Liver (tissue), 3 donors: ENCODE results near the gene HAAO.

Source experiments
- EGR1 ChIP-seq, 2 donors: IDR thresholded peaks; 2 replicates each; pipeline ENCODE4 v1.6.1; 2016 to 2018; ENCODE audit warnings: antibody characterized with exemption in 2 of 2, low read depth in 2 of 2
- FOXA1 ChIP-seq: IDR thresholded peaks from 2 replicates; pipeline ENCODE4 v1.6.1; 2016; ENCODE audit warnings: antibody characterized with exemption
- FOXA2 ChIP-seq: IDR thresholded peaks from 2 replicates; pipeline ENCODE4 v1.6.1; 2016; ENCODE audit warnings: antibody characterized with exemption
- GABPA ChIP-seq, 2 donors: IDR thresholded peaks in 1 of 2; conservative IDR thresholded peaks in 1 of 2; 2 replicates each; pipeline ENCODE4 v1.6.1; 2016; ENCODE audit warnings: antibody characterized with exemption in 2 of 2, mild to moderate bottlenecking in 1 of 2, moderate library complexity in 1 of 2
- JUND ChIP-seq, 2 donors: IDR thresholded peaks; 2 replicates each; pipeline ENCODE4 v1.6.1; 2016; ENCODE audit warnings: antibody characterized with exemption in 2 of 2
- NR2F2 ChIP-seq: IDR thresholded peaks from 2 replicates; pipeline ENCODE4 v1.6.1; 2016; ENCODE audit warnings: antibody characterized with exemption
- RAD21 ChIP-seq, 2 donors: IDR thresholded peaks; 2 replicates each; pipeline ENCODE4 v1.6.1; 2016; ENCODE audit warnings: antibody characterized with exemption in 2 of 2, mild to moderate bottlenecking in 2 of 2
- SP1 ChIP-seq: IDR thresholded peaks from 2 replicates; pipeline ENCODE4 v1.6.1; 2018; ENCODE audit warnings: antibody characterized with exemption, mild to moderate bottlenecking
- YY1 ChIP-seq: IDR thresholded peaks from 2 replicates; pipeline ENCODE4 v1.6.1; 2016; ENCODE audit warnings: antibody characterized with exemption, mild to moderate bottlenecking
- TF ChIP-seq, protein P1 (sequence below): fragments of 150-350 bp; IDR thresholded peaks from 2 replicates; pipeline ENCODE4 v1.5.1; 2017; ENCODE audit warnings: improper control_type of control experiment, low read depth, low read length; ENCODE audit not compliant: missing input control
- TF ChIP-seq, protein P2 (sequence below): IDR thresholded peaks from 2 replicates; pipeline ENCODE4 v1.6.1; 2016; ENCODE audit warnings: antibody characterized with exemption
- TF ChIP-seq, protein P3 (sequence below): IDR thresholded peaks from 2 replicates; pipeline ENCODE4 v1.6.1; 2016; ENCODE audit warnings: antibody characterized with exemption, mild to moderate bottlenecking
- donor health status: healthy.
- donor health status: healthy.

DNA sequence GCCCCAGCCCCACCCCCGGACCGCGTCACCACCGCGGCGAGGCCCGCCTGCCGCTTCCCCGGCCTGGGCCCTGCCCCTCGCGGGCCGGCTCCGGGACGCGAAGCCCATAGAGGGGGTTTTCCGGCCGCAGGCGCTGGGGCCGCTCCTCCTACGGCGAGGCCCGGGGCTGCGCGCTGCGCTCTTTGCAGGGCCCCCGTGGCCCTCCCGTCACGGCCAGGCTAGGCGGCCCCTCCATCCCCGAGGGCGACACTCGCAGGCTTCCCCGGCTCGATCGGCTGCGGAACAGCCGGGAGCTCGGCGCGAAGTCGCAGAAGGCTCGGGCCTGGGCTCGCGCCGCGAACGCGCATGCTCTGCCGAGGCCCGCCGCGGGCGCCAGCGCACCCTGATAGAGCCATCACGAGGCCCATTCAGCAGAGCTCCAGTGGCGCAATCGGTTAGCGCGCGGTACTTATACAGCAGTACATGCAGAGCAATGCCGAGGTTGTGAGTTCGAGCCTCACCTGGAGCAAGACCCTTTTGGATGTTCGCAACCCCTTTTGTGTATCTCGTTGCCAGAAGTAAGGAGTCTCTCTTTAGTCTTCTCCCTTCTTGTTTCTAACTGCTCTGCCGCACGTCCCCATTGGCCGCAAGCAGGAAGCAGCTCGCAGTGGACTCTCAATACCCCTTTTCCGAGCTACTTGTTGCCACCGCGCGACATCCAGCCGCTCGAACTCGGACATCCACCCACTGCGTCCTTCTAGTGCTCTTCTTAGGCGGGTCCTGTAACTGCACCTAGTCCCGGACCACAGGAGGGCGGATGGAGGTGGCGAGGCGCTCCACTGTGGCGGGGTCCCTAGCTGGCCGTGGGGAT lies 18.0 kb upstream of the HAAO start:
- TF ChIP-seq, protein P1, sequence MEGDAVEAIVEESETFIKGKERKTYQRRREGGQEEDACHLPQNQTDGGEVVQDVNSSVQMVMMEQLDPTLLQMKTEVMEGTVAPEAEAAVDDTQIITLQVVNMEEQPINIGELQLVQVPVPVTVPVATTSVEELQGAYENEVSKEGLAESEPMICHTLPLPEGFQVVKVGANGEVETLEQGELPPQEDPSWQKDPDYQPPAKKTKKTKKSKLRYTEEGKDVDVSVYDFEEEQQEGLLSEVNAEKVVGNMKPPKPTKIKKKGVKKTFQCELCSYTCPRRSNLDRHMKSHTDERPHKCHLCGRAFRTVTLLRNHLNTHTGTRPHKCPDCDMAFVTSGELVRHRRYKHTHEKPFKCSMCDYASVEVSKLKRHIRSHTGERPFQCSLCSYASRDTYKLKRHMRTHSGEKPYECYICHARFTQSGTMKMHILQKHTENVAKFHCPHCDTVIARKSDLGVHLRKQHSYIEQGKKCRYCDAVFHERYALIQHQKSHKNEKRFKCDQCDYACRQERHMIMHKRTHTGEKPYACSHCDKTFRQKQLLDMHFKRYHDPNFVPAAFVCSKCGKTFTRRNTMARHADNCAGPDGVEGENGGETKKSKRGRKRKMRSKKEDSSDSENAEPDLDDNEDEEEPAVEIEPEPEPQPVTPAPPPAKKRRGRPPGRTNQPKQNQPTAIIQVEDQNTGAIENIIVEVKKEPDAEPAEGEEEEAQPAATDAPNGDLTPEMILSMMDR: peak; percentile 1
- TF ChIP-seq, protein P2, sequence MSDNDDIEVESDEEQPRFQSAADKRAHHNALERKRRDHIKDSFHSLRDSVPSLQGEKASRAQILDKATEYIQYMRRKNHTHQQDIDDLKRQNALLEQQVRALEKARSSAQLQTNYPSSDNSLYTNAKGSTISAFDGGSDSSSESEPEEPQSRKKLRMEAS: peak; percentile 83
- TF ChIP-seq, protein P3, sequence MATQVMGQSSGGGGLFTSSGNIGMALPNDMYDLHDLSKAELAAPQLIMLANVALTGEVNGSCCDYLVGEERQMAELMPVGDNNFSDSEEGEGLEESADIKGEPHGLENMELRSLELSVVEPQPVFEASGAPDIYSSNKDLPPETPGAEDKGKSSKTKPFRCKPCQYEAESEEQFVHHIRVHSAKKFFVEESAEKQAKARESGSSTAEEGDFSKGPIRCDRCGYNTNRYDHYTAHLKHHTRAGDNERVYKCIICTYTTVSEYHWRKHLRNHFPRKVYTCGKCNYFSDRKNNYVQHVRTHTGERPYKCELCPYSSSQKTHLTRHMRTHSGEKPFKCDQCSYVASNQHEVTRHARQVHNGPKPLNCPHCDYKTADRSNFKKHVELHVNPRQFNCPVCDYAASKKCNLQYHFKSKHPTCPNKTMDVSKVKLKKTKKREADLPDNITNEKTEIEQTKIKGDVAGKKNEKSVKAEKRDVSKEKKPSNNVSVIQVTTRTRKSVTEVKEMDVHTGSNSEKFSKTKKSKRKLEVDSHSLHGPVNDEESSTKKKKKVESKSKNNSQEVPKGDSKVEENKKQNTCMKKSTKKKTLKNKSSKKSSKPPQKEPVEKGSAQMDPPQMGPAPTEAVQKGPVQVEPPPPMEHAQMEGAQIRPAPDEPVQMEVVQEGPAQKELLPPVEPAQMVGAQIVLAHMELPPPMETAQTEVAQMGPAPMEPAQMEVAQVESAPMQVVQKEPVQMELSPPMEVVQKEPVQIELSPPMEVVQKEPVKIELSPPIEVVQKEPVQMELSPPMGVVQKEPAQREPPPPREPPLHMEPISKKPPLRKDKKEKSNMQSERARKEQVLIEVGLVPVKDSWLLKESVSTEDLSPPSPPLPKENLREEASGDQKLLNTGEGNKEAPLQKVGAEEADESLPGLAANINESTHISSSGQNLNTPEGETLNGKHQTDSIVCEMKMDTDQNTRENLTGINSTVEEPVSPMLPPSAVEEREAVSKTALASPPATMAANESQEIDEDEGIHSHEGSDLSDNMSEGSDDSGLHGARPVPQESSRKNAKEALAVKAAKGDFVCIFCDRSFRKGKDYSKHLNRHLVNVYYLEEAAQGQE: no peak
- TF ChIP-seq NR2F2 (no peak), JUND (IDR thresholded peaks at IDR 0.05) (no peak), EGR1 (IDR thresholded peaks at IDR 0.05; ENCODE audit: low read depth in 2 of 2) (no peak), RAD21 (IDR thresholded peaks at IDR 0.05) (no peak), FOXA2 (no peak), GABPA (IDR thresholded peaks at IDR 0.05 in 1 of 2, conservative IDR thresholded peaks at IDR 0.05 in 1 of 2) (no peak), FOXA1 (peak; percentile 58), YY1 (peak; percentile 69), SP1 (peak; percentile 20)
